Measurements from ENCODE around the gene GALK1.

The GALK1 gene

DNA sequence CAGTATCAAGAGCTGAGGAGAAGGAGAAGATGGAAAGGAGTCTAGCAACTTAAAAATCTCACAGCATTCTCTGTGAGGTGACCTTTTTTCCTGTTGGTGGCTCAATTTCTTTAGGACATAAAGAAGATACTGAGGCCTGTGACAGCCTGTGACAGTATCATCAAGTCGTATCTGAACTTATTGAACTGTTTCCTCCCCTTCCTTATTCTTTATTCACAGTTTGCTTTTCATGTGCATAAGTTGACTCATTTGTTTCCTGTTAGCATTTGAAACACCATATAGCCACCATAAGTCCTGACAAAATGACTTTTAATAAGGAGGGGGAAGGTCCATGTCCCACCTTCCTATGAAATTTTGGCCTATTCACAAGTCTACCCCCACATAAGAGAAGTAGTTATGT, 28.5 kb upstream of the GALK1 start:
- no peaks in the 10 kb centered on the region for H4K20me1 ChIP-seq (ENCODE audit: insufficient read depth, low read length)
- no peak overlapping the region for H3K4me3 ChIP-seq (ENCODE audit: low read depth, low read length, poor library complexity, severe bottlenecking)
- peaks cover 79% of the 10 kb centered on the region for H3K79me2 ChIP-seq (ENCODE audit: insufficient read depth, low read length)
- no peaks in the 10 kb centered on the region for H3K27me3 ChIP-seq (ENCODE audit: insufficient read depth, low read length)
- H3K4me2 ChIP-seq (ENCODE audit: low read length) = no peak overlapping the region
- H3K4me1 ChIP-seq (ENCODE audit: insufficient read depth, low read length, severe bottlenecking) = peaks cover 5% of the 10 kb centered on the region
- H3F3A ChIP-seq (ENCODE audit: insufficient read depth, low read length) = no peaks in the 10 kb centered on the region
- peaks cover 74% of the 10 kb centered on the region for H3K36me3 ChIP-seq (ENCODE audit: insufficient read depth, low read length)
- no peak for TF ChIP-seq EZH2 (IDR thresholded peaks at IDR 0.05; ENCODE audit: borderline replicate concordance, low read length)
- TF ChIP-seq, protein P1, sequence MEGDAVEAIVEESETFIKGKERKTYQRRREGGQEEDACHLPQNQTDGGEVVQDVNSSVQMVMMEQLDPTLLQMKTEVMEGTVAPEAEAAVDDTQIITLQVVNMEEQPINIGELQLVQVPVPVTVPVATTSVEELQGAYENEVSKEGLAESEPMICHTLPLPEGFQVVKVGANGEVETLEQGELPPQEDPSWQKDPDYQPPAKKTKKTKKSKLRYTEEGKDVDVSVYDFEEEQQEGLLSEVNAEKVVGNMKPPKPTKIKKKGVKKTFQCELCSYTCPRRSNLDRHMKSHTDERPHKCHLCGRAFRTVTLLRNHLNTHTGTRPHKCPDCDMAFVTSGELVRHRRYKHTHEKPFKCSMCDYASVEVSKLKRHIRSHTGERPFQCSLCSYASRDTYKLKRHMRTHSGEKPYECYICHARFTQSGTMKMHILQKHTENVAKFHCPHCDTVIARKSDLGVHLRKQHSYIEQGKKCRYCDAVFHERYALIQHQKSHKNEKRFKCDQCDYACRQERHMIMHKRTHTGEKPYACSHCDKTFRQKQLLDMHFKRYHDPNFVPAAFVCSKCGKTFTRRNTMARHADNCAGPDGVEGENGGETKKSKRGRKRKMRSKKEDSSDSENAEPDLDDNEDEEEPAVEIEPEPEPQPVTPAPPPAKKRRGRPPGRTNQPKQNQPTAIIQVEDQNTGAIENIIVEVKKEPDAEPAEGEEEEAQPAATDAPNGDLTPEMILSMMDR (IDR thresholded peaks at IDR 0.05; ENCODE audit: low read length) = no peak
- no peak overlapping the region for H3K27ac ChIP-seq (ENCODE audit: low read depth, low read length, poor library complexity, severe bottlenecking)
- no peaks in the 10 kb centered on the region for H3K9me2 ChIP-seq (ENCODE audit: low read depth, low read length)
- no peaks in the 10 kb centered on the region for H3K9me3 ChIP-seq (ENCODE audit: low read length)
- no peak overlapping the region for H2AFZ ChIP-seq (ENCODE audit: low read length)
- H3K9ac ChIP-seq (ENCODE audit: low read length) = no peak overlapping the region

DNA sequence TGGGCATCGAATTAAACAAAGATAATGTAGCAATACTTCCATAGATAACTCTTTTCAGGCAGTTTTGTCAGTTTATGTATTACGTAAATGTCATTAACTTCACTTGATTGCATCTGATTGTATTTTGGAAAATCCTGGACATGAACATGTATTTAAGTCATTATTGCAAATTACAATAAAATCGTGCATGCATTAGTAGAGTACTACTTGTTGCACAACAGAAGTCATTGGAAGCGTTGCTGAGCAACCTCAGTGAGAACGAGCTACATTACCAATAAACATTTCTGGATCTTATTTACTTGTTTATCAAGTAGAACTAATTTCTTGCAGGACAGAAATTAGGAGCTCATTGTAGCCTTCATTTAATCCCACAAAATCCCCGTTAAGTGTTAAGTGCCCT, 26.3 kb upstream of the GALK1 start:
- Histone ChIP-seq H3K9me3 (ENCODE audit: low read length) (no peaks in the 10 kb centered on the region), H3K9me2 (ENCODE audit: low read depth, low read length) (no peaks in the 10 kb centered on the region), H2AFZ (ENCODE audit: low read length) (no peak overlapping the region), H3K79me2 (ENCODE audit: insufficient read depth, low read length) (peaks cover 93% of the 10 kb centered on the region), H3K9ac (ENCODE audit: low read length) (no peak overlapping the region), H3K4me2 (ENCODE audit: low read length) (no peak overlapping the region), H4K20me1 (ENCODE audit: insufficient read depth, low read length) (no peaks in the 10 kb centered on the region), H3F3A (ENCODE audit: insufficient read depth, low read length) (no peaks in the 10 kb centered on the region), H3K4me1 (ENCODE audit: insufficient read depth, low read length, severe bottlenecking) (peaks cover 23% of the 10 kb centered on the region), H3K36me3 (ENCODE audit: insufficient read depth, low read length) (peaks cover 53% of the 10 kb centered on the region), H3K27me3 (ENCODE audit: insufficient read depth, low read length) (no peaks in the 10 kb centered on the region), H3K27ac (ENCODE audit: low read depth, low read length, poor library complexity, severe bottlenecking) (no peak overlapping the region), H3K4me3 (ENCODE audit: low read depth, low read length, poor library complexity, severe bottlenecking) (no peak overlapping the region)
- TF ChIP-seq, protein P1 (IDR thresholded peaks at IDR 0.05; ENCODE audit: low read length) = no peak
- no peak for TF ChIP-seq EZH2 (IDR thresholded peaks at IDR 0.05; ENCODE audit: borderline replicate concordance, low read length)

DNA sequence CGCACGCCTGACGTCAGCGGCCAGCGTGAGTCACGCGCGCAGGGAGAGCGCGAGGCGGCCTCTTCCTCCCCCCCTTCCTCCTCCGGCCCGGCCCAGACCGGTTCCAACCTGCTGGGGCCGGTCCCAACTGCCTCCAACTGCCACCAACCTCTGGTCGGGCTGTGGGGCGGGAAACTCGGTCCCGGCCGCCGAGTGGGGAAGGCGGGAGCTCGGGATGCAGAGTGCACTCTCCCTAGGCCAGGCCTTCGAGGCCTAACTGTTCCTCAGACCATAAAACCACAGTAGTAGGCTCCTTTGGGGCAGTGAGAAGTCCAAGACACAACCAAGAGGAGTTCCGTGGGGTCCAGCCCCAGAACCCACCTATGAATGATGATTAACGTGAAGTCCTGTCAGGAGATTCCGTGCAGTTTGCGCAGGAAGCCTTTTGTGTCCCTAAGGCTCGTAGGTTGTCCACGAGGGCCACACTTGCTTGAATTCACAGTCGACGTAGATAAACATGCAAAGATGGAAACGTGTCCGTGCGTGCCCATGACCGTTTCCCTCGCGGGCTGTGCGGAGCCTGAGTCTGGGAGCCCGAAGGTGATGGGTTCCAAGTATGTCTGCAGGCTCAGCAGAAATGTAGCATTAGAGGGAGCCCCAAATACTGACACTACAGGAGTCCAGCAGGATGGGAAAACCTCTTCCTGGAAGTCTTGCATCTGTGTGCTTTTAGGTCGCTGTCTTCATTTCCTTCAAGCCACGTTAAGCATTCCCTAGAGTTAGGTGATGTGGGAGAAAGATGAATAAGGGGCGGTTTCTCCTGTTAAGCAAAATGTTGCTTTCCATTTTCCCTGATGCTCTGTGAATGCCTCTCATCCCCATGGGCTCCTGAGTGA, 20.3 kb upstream of the GALK1 start:
- Histone ChIP-seq H3K4me2 (ENCODE audit: low read length) (peak overlapping the region; percentile 79), H3K9me2 (ENCODE audit: low read depth, low read length) (no peaks in the 10 kb centered on the region), H3K79me2 (ENCODE audit: insufficient read depth, low read length) (peaks cover 51% of the 10 kb centered on the region), H3K4me1 (ENCODE audit: insufficient read depth, low read length, severe bottlenecking) (peaks cover 54% of the 10 kb centered on the region), H3K36me3 (ENCODE audit: insufficient read depth, low read length) (0 out of 2 replicates have a peak, but pooled peaks cover 3% of the 10 kb centered on the region), H3K9me3 (ENCODE audit: low read length) (no peaks in the 10 kb centered on the region), H3K9ac (ENCODE audit: low read length) (peak overlapping the region; percentile 98), H2AFZ (ENCODE audit: low read length) (no peak overlapping the region), H3K27ac (ENCODE audit: low read depth, low read length, poor library complexity, severe bottlenecking) (peak overlapping the region; percentile 98), H3K4me3 (ENCODE audit: low read depth, low read length, poor library complexity, severe bottlenecking) (peak overlapping the region; percentile 77), H3K27me3 (ENCODE audit: insufficient read depth, low read length) (no peaks in the 10 kb centered on the region), H3F3A (ENCODE audit: insufficient read depth, low read length) (peaks cover 14% of the 10 kb centered on the region), H4K20me1 (ENCODE audit: insufficient read depth, low read length) (no peaks in the 10 kb centered on the region)
- TF ChIP-seq, protein P1 (IDR thresholded peaks at IDR 0.05; ENCODE audit: low read length) = no peak
- TF ChIP-seq EZH2 (IDR thresholded peaks at IDR 0.05; ENCODE audit: borderline replicate concordance, low read length) = no peak
